RWPE2 (cell line): ENCODE data around the gene OTULIN.

Experiments
- ATAC-seq: fragments of 200-7000 bp; cut with Tn5 transposase; 3 replicates; pipeline ENCODE4 v1.9.1; 2021; ENCODE audit warnings: low read depth
- DNase-seq: peaks from one replicate; pipeline ENCODE4 v3.0.0-alpha.2; 2020; ENCODE audit warnings: low spot score
- H3K27ac ChIP-seq: fragments of 450-650 bp; 2 replicates; pipeline ENCODE4 v1.5.1; 2017; ENCODE audit warnings: mild to moderate bottlenecking; ENCODE audit not compliant: poor library complexity, severe bottlenecking
- H3K27me3 ChIP-seq: fragments of 250-450 bp; sonication (Bioruptor Pico); 2 replicates; pipeline ENCODE4 v1.5.1; 2021; ENCODE audit warnings: mild to moderate bottlenecking, moderate library complexity; ENCODE audit not compliant: insufficient read depth, poor library complexity, severe bottlenecking
- H3K36me3 ChIP-seq: fragments of 250-450 bp; sonication (Bioruptor Pico); 2 replicates; pipeline ENCODE4 v1.5.1; 2020; ENCODE audit warnings: low read depth, mild to moderate bottlenecking, moderate library complexity
- H3K4me1 ChIP-seq: fragments of 250-450 bp; sonication (Bioruptor Pico); 2 replicates; pipeline ENCODE4 v1.5.1; 2021; ENCODE audit warnings: mild to moderate bottlenecking, moderate library complexity; ENCODE audit not compliant: insufficient read depth, poor library complexity, severe bottlenecking
- H3K4me3 ChIP-seq: fragments of 250-450 bp; sonication (Bioruptor Pico); 2 replicates; pipeline ENCODE4 v1.5.1; 2021; ENCODE audit warnings: mild to moderate bottlenecking, moderate library complexity; ENCODE audit not compliant: severe bottlenecking
- H3K9me3 ChIP-seq: fragments of 250-450 bp; sonication (Bioruptor Pico); 2 replicates; pipeline ENCODE4 v1.5.1; 2021; ENCODE audit warnings: mild to moderate bottlenecking, moderate library complexity; ENCODE audit not compliant: severe bottlenecking
- CTCF ChIP-seq: fragments of 450-650 bp; IDR thresholded peaks from one replicate; pipeline ENCODE4 v1.5.1; 2017; ENCODE audit warnings: mild to moderate bottlenecking, moderate library complexity; ENCODE audit not compliant: poor library complexity, severe bottlenecking

OTULIN gene

GRCh38 chr5:14671414-14671813, 6.9 kb downstream of the OTULIN start:
- ATAC-seq (no peak), DNase-seq (no peak)
- no peaks in the 10 kb centered on the region for H3K27me3 ChIP-seq
- H3K36me3 ChIP-seq, result peaks cover 29% of the 10 kb centered on the region
- H3K9me3 ChIP-seq, result no peaks in the 10 kb centered on the region
- TF ChIP-seq CTCF, result no peak
- peaks cover 52% of the 10 kb centered on the region for H3K4me1 ChIP-seq
- no peak overlapping the region for H3K27ac ChIP-seq
- H3K4me3 ChIP-seq, result no peak overlapping the region

GRCh38 chr5:14672082-14672481, 7.6 kb downstream of the OTULIN start:
- Histone ChIP-seq H3K36me3 (peaks cover 27% of the 10 kb centered on the region), H3K27ac (no peak overlapping the region), H3K4me3 (no peak overlapping the region), H3K9me3 (no peaks in the 10 kb centered on the region), H3K27me3 (no peaks in the 10 kb centered on the region), H3K4me1 (peaks cover 52% of the 10 kb centered on the region)
- DNase-seq, result no peak
- ATAC-seq, result no peak
- no peak for TF ChIP-seq CTCF

- TF ChIP-seq CTCF, result no peak
- Histone ChIP-seq H3K4me3 (no peak overlapping the region), H3K4me1 (peaks cover 52% of the 10 kb centered on the region), H3K9me3 (no peaks in the 10 kb centered on the region), H3K27ac (no peak overlapping the region), H3K27me3 (no peaks in the 10 kb centered on the region), H3K36me3 (peaks cover 32% of the 10 kb centered on the region)
- DNase-seq (no peak), ATAC-seq (no peak)
These were observed 8.2 kb downstream of the OTULIN start for GRCh38 chr5:14672484-14673394.

GRCh38 chr5:14673443-14673842, 8.9 kb downstream of the OTULIN start:
- no peak for DNase-seq
- H3K4me1 ChIP-seq, result peaks cover 52% of the 10 kb centered on the region
- no peak overlapping the region for H3K4me3 ChIP-seq
- H3K27me3 ChIP-seq, result no peaks in the 10 kb centered on the region
- no peaks in the 10 kb centered on the region for H3K9me3 ChIP-seq
- peaks cover 32% of the 10 kb centered on the region for H3K36me3 ChIP-seq
- H3K27ac ChIP-seq, result no peak overlapping the region
- no peak for TF ChIP-seq CTCF
- ATAC-seq, result no peak
